Omental fat pad (tissue), 4 donors: ENCODE results near the gene POLA2. TPM values are rescaled to one million over a fixed set of nuclear protein-coding genes. Genes with fewer than 3 reads are reported as not detected.
"Not testable (repeated sequence)": the region's sequence is repeated elsewhere in the genome, so short reads cannot be mapped to it uniquely, and the experiment has no call there.

ENCODE experiments used
- ATAC-seq: fragments of 150-250 bp; one replicate; pipeline ENCODE4 v1.9.1; 2016; ENCODE audit warnings: mild to moderate bottlenecking, moderate library complexity; ENCODE audit not compliant: low FRiP score
- DNase-seq: peaks from one replicate; pipeline ENCODE4 v3.0.0-alpha.2; 2019; ENCODE audit warnings: low spot score
- total RNA-seq, 4 donors: library from RNA; depleted of rRNA; stranded (reverse); fragments of >200 nt; gene quantifications; one replicate each; pipeline ENCODE4 v1.1.0, GENCODE V29; 2016
- TF ChIP-seq, protein P1 (sequence below), 3 donors: fragments of 450-650 bp; IDR thresholded peaks; one replicate each; pipeline ENCODE4 v1.5.1; 2016 to 2017; ENCODE audit warnings: antibody characterized with exemption in 3 of 3, mild to moderate bottlenecking in 3 of 3, moderate library complexity in 2 of 3

The POLA2 gene
- total RNA-seq, 4 donors from 2014 or later: 3.5 to 13.7 (median 6.9) TPM

DNA sequence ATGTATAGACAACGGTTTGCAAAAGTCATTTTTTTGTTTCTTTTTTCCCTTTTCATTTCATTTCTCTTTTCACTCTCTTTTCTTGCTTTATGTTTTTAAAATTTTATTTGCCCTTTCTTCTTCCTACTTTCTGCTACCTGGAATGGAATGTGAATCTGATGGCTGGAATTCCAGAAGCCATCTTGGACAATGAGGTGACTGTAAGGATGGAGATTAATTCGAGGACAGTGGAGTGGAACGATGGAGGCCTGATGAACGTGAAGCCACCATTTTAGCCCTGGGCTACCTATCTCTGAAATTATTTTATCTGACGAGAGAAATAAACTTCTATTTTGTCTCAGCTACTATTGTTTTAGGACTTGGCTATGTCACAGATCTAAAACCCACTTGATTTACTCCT lies 2.8 kb upstream of the POLA2 start:
- ATAC-seq (no peak), DNase-seq (no peak)
- TF ChIP-seq, protein P1, sequence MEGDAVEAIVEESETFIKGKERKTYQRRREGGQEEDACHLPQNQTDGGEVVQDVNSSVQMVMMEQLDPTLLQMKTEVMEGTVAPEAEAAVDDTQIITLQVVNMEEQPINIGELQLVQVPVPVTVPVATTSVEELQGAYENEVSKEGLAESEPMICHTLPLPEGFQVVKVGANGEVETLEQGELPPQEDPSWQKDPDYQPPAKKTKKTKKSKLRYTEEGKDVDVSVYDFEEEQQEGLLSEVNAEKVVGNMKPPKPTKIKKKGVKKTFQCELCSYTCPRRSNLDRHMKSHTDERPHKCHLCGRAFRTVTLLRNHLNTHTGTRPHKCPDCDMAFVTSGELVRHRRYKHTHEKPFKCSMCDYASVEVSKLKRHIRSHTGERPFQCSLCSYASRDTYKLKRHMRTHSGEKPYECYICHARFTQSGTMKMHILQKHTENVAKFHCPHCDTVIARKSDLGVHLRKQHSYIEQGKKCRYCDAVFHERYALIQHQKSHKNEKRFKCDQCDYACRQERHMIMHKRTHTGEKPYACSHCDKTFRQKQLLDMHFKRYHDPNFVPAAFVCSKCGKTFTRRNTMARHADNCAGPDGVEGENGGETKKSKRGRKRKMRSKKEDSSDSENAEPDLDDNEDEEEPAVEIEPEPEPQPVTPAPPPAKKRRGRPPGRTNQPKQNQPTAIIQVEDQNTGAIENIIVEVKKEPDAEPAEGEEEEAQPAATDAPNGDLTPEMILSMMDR (IDR thresholded peaks at IDR 0.05): no peak

DNA sequence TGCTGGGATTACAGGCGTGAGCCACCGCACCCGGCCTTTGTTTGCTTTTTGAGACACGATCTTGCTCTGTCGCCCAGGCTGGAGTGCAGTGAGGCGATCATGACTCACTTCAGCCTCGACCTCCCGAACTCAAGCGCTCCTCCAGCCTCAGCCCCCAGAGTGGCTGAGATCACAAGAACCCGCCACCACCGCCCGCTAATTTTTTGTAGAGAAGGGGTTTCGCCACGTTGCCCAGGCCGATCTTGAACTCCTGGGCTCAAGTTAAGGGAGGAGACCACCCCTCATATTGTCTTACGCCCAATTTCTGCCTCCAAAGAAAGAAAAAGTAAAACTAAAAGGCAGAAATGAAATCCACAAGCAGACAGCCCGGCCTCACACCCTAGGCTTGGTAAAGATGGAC lies 1.5 kb upstream of the POLA2 start:
- TF ChIP-seq, protein P1 (IDR thresholded peaks at IDR 0.05): no peak
- ATAC-seq (no peak), DNase-seq (no peak)

DNA sequence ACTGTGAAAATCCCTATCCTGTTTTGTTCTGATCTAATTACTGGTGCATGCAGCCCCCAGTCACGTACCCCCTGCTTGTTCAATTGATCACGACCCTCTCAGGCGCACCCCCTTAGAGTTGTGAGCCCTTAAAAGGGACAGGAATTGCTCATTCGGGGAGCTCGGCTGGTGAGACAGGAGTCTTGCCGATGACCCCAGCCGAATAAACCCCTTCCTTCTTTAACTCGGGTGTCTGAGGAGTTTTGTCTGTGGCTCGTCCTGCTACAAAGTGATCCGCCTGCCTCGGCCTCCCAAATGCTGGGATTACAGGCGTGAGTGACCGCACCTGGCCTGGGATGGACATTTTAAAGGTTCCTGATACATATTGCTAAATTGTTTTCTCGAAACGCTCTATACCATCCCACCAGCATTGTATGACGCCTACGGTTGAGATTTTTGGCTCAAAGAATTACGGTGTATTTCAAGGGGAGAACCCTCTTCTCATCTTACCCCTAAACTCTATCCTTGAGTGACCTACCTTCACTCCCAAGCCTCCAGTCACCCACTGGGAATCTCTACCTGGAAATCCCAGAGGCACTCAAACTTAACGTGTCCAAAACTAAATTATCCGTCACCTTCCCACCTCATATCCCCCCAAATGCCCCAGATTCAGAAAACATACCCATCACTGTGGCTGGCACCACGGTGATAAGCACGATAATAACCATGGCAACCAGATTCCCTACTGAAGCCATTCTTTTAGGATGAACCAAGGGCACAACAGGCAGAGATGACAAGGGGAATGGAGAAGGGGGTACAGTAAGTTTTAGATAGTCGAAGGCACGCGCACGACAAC lies 789 bp upstream of the POLA2 start:
- TF ChIP-seq, protein P1 (IDR thresholded peaks at IDR 0.05): no peak
- DNase-seq (no peak), ATAC-seq (no peak)

DNA sequence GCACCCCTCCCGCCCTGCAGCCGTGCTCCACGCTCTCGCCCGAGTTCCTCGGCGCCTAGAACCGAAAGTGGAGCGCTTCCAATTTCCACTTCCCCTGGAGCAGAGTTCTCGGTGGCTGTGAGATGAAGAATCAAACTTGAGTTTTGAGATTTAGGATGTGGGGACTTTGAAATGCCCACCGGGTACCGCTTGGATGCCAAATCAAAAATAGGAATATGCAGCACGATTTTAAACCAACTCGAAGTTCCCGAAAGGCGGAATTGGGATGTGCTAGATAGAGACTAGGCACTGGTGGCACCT lies 569 bp downstream of the POLA2 start:
- ATAC-seq (no peak), DNase-seq (peak; percentile 37)
- TF ChIP-seq, protein P1 (IDR thresholded peaks at IDR 0.05): no peak

DNA sequence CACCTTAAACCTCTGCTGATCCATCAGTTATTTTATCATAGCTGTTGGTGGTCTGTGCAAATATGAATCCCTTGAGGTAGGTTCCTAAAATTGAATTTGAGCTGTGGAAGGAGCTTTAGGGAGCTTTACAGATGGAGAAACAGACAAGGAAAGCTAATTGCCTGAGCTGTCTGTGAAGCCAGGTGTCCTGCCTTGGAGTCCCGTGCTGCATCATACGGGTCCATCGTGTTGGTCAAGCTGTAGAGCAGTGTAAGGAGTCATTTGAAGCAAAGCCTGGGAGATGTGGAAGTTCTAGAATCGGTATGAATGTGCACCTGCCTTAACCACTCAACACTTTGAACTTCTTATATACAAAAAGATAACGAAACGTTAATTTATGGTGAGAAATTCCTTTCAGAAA lies 1.0 kb downstream of the POLA2 start:
- ATAC-seq (no peak), DNase-seq (no peak)

DNA sequence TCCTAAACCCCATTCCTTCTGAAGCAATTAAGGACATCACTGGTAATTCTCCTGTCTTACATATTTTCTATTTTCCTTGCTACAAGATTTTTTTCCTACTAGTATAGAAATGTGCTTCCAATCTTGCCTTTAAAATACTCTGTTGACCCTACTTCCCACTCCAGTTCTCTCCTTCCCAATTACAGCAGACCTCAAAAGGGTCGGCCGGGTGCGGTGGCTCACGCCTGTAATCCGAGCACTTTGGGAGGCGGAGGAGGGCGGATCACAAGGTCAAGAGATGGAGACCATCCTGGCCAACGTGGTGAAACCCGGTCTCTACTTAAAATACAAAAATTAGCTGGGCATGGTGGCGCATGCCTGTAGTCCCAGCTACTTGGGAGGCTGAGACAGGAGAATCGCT lies 3.0 kb downstream of the POLA2 start:
- DNase-seq, ATAC-seq: not testable (repeated sequence)

More for the DNA sequence above, 1.0 kb downstream of the POLA2 start:
- TF ChIP-seq, protein P1 (IDR thresholded peaks at IDR 0.05): no peak

DNA sequence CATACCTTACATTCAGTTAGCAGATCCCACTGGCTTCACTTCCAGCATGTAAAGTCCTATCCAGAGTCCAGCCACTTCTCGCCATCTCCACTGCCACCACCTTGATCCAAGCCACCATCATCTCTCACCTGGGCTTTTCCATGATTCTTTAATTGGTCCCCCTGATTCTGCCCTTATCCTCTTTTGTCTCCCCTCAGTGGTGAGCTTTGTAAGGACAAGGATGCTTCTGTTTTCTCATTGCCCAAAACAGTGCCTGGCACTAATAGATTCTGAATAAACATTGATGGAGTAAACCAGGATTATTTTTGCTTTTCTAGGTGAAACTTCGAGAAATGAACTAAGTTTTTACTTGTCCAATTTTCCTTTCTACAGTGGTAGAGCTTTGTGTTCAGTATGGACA lies 4.4 kb downstream of the POLA2 start:
- no peak for ATAC-seq
- TF ChIP-seq, protein P1 (IDR thresholded peaks at IDR 0.05): no peak
- DNase-seq: no peak
